NCI-H1436 (cell line): ENCODE measurements around the gene BLVRB.
"Not testable (repeated sequence)": the region's sequence is repeated elsewhere in the genome, so short reads cannot be mapped to it uniquely, and the experiment has no call there.

Source experiments
- DNase-seq: peaks from one replicate; lab custom pipeline; 2025; lab: John Stamatoyannopoulos, UW

The BLVRB gene

DNA sequence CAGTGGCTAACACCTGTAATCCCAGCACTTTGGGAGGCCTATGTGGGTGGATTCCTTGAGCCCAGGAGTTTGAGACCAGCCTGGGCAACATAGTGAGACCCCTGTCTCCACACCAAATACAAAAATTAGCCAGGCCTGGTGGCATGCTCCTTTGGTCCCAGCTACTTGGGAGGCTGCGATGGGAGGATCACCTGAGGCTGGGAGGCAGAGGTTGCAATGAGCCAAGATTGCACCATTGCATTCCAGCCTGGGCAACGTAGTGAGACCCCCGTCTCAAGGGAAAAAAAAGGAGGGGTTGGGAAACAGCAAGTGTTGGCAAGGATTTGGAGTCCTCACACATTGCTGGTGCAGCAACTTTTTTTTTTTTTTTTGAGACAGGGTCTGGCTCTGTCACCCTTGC lies 20.5 kb upstream of the BLVRB start:
- no peak for DNase-seq

DNA sequence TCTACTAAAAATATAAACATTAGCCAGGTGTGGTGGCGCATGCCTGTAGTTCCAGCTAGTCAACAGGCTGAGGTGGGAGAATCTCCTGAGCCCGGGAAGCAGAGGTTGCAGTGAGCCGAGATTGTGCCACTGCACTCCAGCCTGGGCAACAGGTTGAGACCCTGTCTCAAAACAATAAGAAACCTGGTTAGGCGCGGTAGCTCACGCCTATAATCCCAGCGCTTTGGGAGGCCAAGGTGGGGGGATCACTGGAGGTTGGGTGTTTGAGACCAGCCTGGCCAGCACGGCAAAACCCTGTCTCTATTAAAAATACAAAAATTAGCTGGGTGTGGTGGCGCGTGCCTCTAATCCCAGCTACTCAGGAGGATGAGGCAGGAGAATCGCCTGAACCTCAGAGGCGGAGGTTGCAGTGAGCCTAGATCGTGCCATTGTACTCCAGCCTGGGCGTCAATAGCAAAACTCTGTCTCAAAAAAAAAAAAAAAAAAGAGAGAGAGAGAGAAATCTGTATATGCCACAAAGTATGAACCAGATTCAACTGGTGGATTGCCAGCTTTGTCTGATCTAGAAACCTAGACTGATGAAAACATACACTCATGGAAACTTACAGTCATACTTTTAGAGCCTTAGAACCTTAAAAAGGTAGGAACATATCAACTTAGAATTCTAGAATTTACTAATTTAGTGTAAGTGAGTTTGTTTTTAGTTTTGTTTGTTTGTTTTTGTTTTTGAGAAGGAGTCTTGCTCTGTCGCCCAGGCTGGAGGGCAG lies 10.5 kb upstream of the BLVRB start:
- not testable (repeated sequence) for DNase-seq

DNA sequence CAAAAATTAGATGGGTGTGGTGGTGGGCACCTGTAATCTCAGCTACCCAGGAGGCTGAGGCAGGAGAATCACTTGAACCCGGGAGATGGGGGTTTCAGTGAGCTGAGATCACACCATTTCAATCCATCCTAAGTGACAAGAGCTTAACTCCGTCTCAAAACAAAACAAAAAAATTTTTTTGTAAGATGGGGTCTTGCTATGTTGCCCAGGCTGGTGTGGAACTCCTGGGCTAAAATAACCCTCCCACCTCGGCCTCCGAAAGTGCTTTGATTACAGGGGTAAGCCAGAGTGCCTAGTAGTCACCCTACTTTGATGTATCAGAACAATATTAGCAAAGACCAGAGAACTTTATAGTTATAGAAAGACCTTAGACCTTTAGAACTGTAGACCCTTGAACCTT lies 9.2 kb upstream of the BLVRB start:
- DNase-seq, result no peak

DNA sequence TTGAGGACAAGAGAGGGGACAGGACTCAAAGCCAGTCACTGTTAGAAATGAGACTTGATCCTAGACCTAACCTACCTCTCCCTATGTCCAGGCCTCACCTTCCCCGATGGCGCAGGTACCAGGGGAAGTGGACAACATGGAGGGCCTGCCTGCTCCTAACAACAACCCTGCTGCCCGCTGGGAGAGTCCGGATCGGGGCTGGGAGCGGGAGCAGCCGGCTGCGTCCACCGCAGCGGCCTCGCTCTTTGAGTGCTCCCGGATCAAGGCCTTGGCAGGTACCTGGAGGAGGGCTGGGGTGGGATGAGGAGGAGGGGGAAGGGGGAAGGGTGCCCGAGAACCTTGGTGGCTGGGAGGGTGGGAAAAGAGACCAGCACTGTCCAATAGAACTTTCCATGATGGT lies 7.0 kb upstream of the BLVRB start:
- DNase-seq, result no peak

DNA sequence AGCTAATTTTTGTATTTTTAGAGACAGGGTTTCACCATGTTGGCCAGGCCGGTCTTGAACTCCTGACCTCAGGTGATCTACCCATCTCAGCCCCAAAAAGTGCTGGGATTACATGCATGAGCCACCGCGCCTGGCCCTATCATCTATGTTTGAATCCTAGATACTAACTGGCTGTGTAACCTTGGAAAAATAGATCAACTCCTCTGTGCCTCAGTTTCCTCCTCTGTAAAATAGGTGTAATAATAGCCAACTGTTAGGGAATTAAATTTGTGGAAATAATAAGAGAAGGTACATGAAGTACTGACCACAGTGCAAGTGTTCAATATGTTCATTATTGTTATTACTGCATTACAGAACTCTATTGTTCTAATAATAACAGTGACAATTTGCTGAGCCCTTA lies 5.6 kb upstream of the BLVRB start:
- DNase-seq, result no peak

DNA sequence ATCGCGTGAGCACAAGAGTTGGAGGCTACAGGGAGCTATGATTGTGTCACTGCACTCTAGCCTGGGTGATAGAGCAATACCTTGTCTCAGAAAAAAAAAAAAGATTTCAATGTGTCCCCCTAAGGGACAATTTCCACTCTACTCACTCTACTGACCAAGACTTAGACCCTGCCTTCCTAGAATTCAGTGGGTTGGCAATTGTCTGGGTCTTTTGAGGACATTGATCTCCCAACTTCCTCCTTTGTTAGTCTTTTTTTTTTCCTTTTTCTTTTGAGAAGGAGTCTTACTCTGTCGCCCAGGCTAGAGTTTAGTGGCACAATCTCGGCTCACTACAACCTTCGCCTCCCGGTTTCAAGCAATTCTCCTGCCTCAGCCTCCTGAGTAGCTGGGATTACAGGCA lies 3.5 kb upstream of the BLVRB start:
- DNase-seq, result no peak

DNA sequence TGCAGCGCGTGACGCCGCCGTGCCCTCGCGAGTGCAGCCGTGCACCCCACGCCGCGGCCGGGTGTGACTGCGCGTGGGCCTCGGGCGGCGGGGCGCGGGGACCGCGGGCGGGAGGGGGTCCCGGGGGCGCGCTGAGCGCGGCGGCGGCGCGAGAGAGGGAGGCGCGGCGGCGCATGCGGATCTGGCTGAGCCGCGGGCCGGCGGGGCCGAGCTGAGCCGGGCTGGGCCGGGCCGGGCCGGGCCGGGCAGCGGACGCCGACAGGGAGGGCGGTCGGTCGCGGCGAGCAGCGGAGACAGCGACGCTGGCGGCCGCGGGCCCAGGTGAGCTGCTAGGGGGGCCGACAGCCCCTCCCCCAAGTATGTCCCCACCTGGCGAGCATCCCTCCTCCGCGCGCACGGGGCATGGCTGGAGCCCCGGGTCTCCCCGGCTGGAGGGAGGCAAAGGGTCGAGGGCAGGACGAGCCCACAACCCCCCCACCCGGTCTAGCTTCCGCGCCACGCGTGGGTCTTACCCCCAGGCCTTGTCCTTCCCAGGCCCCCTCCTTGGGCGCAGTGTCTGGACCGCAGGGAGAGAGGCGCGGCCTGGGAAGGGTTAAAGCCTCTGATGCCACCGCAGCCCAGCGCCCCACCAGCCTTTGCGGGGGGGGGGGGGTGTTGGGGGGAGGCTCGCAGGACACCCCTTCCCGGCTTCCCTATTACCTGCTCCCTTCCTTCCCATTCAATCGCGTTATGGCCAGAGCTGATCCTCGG lies 1.6 kb upstream of the BLVRB start, which contains the start of gene SPTBN4:
TSS of gene SPTBN4 (plus strand) at position 17 of the 750 bp plus-strand sequence. CDS start 5,621 bp downstream, outside the sequence.
- DNase-seq, result no peak

DNA sequence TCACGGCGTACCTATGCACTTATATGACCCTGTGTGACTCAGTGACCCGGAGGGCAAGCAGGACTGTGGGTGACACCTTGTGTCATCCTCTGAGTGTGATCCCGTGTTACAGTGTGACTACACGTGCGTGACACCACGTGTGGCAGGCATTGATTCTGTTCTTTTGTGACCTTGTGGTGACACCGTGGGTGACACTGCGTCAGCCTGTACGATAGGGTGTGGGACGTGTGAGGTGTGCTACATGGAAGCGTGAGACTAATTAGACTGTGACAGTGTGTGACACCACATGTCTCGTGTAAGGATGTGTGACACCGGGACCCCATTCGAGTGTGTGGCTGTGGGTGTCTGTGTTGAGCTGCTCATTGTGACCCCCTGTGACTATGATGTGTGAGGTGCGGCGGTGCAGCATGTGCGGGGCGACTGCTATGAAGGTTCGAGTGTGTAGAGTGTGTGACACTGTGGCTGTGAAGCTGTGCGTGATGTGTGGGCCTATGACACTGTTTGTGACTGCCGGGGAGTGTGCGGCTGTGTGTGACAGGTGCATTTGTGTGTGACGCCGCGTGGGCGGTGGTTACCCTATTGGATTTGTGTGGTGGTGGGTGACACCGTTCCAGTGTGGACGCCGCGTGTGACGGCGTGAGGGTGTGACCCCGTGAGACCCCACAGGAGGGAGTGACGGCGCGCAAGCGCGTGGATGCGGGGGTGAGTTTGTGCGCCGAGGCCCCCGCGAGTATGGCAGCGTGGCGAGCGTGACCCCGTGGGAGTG lies 857 bp upstream of the BLVRB start:
- no peak for DNase-seq

DNA sequence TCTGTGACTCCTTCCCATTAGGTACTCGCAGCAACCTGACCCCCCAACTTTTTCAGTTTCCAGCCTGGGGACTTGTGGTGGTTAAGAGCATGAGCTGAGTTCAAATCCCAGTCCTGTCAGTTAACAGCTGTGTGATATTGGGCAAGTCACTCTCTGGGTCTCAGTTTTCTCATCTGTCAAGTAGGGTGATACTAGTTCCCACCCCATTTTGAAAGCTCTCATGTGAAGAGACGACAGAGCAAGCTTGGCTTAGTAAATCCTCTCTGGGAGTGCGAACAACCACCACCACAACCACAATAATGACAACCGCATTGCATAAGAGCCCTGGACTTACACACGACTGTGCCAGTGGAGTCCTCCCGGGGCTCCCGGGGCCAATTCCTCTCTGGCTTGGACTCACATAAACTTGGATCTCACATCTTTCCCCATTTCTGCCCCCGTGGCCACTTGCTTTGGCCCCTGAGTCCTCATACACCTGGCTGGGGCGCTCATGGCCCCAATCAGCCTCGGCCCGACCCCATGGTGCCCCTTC lies 454 bp downstream of the BLVRB start:
- DNase-seq, result no peak

DNA sequence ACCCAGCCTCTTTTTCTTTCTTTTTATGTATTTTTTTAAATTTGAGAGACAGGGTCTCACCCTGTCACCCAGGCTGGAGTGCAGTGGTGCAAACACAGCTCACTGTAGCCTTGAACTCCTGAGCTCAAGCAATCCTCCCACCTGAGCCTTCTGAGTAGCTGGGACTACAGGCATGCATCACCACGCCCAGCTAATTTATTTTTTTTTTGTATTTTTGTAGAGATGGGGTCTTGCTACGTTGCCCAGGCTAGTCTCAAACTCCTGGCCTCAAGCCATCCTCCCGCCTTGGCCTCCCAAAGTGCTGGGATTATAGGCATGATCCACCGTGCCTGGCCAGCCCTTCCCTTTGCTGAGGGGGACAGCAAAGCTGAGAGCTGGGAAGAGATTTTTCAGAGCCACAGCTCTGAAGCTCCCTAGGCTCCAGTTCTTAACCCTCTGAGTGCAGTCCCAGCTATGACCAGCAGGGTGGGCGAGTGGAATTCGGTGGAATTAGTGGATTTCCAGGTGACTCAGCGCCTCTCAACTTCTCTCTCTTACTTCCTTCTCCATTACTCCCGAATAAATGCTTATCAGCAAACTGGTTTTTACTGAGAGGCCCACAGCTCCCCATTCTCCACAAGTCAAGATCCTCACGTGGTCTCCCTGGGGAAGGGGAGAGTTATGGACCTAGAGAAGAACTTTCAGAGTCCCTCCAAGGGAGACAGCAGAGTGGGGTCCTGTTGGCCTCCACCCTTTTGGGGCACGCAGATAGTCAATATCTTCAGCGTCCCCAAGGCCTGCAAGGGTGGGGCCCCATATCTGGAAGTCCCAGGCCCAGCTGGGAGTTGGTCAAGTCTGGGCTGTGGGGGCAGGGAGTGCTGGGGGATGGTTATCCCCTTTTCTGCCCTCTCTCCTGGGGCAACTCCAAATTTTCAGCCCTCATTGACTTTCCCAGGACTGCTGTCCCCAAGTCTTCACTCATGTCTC lies 1.2 kb downstream of the BLVRB start:
- DNase-seq, result peak; percentile 44

DNA sequence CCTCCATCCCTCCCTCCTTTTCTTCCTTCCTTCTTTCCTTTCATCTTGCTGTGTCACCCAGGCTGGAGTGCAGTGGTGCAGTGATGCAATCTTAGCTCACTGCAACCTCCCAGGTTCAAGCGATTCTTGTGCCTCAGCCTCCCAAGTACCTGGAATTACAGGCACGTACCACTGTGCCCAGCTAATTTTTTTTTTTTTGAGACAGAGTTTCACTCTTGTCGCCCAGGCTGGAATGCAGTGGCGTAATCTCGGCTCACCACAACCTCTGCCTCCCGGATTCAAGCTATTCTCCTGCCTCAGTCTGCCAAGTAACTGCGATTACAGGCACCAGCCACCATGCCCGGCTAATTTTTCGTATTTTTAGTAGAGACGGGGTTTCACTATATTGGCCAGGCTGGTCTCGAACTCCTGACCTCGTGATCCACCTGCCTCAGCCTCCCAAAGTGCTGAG lies 1.9 kb downstream of the BLVRB start:
- DNase-seq, result not testable (repeated sequence)

DNA sequence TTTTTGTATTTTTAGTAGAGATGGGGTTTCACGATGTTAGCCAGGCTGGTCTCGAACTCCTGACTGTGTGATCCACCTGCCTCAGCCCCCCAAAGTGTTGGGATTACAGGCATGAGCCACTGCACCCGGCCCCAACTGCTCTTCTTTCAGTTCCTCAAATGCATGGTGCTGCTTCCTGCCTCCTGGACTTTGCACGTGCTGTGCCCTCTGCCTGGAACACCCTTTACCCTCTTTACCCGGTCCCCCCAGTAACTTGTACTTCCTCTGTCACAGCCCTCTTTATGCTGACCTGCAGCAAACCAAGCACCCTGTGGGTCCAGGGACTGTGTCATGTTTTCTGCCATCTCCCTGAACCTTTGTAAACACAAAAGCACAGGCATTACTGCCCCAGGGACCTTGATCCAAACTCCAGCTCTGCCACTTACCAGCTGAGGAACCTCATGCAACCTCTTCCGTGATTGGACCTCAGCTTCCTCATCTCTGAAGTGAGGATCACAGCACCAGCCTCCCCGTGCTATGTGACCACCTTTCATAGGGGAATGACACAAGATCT lies 3.8 kb downstream of the BLVRB start:
- DNase-seq, result no peak

DNA sequence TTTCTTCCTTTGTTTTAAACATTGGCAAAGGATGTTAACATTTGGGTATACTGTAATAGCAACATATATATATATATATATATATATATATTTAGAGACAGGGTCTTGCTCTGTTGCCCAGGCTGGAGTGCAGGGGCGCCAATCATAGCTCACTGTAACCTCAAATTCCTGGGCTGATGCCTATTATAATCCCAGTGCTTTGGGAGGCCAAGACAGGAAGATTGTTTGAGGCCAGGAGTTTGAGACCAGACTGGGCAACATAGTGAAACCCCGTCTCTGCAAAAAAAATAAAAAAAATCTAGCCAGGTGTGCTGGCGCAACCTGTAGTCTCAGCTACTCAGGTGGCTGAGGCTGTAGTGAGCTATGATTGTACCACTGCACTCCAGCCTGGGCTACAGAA lies 5.4 kb downstream of the BLVRB start:
- no peak for DNase-seq

DNA sequence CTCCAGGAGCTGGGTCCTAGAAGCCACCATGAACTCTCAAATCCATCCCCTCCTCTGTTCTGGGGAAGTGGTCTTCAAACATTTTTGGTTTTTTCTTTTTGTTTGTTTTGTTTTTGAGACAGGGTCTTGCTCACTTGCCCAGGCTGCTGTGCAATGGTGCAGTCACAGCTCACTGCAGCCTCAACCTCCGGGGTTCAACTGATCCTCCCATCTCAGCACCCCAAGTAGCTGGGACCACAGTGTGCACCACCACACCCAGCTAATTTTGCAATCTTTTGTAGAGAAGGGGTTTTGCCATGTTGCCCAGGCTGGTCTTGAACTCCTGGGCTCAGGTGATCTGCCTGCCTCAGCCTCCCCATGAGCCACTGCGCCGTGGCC lies 7.0 kb downstream of the BLVRB start:
- no peak for DNase-seq

DNA sequence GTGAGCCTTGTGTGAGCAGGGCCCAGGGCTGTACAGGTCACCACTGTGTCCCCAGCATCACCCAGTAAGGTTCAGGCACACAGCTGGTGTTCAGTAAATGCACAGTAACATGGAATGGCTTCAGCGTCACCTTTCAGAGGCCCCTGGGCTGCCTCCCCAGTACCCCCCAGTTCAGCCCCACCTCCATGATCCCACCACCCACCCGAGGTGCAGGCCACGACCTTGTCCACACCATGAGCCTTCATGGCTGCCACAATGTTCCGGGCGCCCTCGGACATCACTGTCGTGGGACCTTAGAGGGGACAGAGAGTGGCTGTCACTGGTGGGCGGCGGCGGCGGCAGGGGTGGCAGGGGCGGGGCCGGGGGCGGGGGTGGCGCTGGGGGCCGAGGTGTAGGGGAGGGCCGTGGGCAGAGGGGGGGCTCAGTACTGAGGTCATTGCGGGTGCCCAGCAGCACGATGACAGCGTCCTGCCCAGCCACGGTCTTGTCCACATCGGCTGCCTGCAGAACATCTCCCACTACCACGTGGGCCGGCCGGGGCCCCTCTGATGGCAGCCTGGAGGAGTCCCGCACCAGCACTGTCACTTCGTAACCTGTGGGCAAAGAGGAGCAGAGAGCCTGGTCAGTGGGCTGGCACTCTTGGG lies 7.5 kb downstream of the BLVRB start:
- no peak for DNase-seq

DNA sequence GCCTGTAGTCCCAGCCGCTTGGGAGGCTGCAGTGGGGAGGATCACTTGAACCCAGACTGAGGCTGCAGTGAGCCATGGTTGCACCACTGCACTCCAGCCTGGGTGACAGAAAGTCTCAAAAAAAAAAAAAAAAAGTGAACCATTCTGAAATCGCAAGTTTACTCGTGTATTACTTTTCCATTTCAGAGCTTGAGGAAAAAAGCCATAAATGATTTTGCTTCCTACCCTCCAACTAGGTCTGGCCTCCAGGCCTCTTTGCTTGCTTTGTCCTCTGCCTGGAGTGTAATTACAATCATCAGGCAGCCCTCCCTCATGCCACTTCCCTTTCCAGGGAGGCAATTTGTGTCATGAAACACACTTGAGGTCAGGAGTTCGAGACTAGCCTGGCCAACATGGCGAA lies 8.5 kb downstream of the BLVRB start:
- no peak for DNase-seq

DNA sequence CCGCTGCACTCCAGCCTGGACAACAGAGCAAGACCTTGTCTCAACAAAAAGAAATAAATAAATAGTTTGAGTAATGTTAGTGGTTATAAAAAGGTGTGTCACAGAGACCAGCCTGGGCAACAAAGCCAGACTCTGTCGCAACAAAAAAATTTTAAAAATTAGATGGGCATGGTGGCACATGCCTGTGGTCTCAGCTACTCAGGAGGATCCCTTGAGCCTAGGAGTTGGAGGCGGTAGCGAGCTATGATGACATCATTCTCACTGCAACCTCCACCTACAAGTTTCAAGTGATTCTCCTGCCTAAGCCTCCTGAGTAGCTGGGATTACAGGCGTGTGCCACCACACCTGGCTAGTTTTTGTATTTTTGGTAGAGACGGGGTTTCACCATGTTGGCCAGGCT lies 11.6 kb downstream of the BLVRB start:
- DNase-seq, result not testable (repeated sequence)

DNA sequence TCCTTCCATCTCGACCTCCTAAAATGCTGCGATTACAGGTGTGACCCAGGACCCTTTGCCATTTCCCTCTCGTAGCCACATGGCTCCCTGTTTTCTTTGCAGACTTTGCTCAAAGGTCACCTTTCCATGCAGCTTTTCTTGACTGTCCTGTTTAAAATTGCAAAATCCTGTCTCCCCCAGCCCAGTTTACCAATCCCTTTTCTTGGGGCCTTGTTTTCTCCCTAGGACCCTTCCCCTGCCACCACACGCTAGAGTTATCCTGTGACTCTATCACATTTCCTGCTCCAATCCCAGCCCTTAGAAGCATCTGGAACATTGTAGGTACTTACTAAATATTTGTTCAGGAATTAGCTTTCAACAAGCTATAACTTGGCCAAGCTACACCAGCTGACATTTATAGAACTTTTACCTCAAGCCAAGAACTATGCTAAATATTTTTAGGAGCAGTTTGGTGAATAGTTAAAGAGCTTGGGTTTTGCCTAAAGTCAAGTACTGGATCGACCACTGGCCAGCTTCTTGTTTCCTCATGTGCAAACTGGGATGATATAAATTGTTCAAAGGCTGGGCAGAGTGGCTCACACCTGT lies 12.3 kb downstream of the BLVRB start:
- no peak for DNase-seq

DNA sequence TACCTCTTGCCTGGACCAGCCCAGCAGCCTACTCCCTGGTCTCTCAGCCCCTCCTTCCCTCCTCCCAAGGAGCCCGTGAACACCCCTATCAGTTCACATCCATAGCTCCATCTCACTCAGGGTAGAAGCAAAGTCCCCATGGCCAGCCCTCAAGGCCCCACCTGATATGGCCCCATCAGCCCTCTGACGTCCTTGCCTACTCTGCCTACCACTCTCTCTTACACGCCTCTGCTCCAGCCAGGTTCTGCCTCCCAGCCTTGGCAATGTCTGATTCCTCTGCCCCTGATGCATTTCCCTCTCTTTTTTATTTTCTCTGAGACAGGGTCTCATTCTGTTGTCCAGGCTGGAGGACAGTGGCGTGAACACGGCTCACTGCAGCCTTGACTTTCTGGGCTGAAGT lies 13.5 kb downstream of the BLVRB start:
- DNase-seq, result no peak

DNA sequence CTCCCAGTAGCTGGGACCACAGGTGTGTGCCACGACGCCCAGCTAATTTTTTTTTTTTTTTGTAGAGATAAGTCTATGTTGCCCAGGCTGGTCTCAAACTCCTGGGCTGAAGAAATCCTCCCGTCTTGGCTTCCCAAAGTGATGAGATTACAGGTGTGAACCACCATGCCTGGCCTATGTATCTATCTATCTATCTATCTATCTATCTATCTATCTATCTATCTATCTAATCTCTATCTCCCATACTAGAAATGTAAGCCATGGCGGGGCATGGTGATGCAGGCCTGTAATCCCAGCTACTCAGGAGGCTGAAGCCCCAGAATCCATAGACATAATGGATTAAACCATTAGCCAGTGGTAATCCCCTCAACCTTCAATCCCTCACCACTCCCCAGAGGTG lies 14.9 kb downstream of the BLVRB start:
- no peak for DNase-seq
